Renal pelvis (tissue), 4 donors: ENCODE results near the gene HEATR1. TPM values are rescaled to one million over a fixed set of nuclear protein-coding genes. Genes with fewer than 3 reads are reported as not detected.
"Not testable (repeated sequence)": the region's sequence is repeated elsewhere in the genome, so short reads cannot be mapped to it uniquely, and the experiment has no call there.

Experiments used
- DNase-seq: peaks from one replicate; pipeline ENCODE4 v3.0.0-alpha.2; 2013
- polyA plus RNA-seq, 3 donors: library from polyadenylated mRNA; unstranded; fragments of 120-200 nt; gene quantifications; one replicate each; pipeline ENCODE4 v1.2.1, GENCODE V29; 2013; ENCODE audit not compliant: insufficient read length in 3 of 3

The HEATR1 gene
- polyA plus RNA-seq, 3 donors: 24.7 to 35.2 (median 34.5) TPM

DNA sequence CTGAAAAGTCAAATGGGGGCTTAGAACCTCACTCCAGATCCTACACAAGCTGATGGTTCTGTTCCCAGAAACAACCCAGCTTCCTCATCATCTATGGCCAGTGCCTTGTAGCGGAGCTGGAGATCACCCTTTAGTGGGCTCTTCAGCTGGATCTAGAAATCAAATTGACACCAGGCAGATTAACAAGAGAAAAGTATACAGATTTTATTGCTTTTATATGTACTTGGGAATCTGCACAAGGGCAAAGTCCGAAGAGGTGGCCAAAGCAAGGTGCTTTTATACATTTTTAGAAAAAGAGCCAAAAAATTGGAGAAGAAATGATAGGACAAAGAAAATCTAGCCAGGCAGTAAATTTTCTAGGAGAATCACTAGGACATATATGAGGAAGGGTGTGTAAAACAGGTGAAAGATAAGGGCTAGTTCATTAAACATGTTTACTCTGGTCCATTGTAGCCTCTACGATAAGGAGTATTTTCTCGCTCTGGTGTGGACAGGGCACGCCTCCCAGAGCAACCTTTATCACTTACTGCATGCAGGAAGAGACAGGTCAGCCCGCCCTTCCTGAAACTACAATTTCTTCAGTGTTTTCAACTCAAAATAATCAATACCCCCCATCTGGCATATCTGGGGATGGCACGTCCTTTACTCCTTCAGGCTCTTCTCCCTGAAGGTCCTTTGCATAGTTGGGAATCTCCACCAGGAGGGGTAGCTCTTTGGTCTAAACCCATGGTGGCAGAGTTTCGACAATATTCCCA, 94.5 kb downstream of the HEATR1 start:
- no peak for DNase-seq

DNA sequence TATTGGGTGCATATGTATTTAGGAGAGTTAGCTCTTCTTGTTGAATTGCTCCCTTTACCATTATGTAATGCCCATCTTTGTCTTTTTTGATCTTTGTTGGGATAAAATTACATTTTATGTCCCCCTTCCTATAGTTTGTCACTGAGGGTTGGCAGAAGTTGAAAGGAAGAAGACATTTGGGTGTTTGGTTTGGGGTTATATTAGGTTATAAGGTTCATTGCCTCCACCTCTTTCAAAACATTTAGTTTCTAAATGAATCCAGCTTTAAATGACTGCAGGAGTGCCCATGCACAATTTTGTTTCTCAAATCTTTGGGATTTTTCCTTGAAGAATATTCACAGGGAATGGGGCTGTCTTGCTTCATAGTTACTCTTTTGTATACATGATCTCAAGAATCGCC, 95.1 kb downstream of the HEATR1 start:
- no peak for DNase-seq

DNA sequence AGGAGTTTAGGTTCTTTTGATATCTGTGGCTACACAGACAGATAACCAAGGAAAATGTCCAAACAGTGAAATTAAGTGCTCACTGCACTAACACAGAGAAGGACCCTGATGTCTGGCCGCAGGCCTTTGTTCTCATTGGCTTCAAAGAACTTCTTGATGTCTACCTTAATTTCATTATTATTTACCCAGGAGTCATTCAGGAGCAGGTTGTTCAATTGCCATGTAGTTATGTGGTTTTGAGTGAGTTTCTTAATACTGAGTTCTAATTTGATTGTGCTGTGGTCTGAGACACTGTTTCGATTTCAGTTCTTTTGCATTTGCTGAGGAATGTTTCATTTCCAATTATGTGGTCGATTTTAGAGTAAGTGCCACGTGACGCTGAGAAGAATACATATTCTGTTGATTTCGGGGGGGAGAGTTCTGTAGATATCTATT, 95.7 kb downstream of the HEATR1 start:
- no peak for DNase-seq

DNA sequence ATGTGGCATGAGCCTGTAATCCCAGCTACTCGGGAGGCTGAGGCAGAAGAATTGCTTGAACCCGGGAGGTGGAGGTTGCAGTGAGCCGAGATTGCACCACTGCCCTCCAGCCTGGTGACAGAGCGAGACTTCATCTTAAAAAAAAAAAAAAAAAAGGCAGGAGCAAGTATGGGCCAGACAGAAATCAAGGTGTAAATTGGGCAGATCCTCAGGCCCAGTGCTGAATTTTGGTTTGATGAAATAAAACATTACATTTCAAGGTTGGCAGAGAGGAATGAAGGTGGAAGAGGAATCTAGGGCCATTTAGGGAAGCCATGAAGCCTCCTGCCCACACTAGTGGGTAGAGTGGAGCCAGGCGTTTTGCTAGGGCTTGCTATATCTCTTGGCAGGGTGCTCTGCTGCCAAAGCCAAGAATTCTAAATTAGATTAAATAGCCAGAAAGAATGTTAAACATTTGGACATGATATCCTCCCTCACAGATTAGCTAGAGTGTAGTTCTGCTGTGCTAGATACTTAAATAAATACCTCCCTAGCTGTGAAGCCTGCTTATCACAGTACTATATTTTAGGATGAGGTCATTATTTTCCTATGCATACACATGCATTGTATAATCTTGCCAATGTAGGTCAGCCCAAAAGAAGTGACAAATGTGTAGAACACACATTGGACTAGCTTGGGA, 97.2 kb downstream of the HEATR1 start:
- DNase-seq: no peak

DNA sequence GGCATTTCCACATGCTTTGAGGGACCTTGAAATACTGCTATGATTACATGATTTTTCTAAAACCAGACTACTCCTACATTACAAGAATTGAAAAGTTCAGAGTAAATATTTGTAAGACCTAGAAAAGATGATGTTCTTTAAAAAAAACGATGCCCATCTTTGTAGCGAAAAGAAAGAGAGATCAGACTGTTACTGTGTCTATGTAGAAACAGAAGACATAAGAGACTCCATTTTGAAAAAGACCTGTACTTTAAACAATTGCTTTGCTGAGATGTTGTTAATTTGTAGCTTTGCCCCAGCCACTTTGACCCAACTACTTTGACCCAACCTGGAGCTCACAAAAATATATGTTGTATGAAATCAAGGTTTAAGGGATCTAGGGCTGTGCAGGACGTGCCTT, 100.0 kb downstream of the HEATR1 start:
- DNase-seq: not testable (repeated sequence)

DNA sequence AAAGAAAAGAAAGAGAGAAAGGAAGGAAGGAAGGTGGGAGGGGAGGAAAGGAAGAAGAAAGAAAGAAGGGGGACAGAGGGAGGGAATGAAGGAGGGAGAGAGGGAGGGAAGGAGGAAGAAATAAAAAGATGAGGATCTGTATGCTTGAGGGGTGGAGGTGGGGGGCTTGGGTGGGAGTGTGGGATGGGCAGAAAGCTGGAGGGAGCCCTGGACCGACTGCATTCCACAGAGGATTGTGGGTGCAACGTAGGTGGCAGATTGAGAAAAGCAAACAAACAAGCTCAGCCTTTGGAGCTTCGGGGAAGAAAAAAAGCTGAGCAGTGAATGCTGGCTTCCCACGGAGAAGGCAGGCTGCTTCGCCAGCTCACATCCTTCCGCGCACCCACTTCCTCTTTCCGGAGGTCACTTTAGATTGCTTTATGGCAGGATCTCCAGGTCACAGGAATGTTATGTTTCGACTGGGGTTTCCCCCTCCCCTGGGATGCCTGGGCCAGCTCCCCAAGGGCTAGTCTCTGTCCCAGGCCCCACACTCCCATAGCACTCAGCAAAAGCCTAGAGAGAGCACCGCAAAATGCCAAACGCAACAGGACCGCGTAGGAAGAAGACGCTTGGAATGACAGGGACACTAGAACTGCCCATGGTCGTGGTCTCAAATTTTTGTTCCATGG, 101.2 kb downstream of the HEATR1 start:
- DNase-seq: peak; percentile 59

DNA sequence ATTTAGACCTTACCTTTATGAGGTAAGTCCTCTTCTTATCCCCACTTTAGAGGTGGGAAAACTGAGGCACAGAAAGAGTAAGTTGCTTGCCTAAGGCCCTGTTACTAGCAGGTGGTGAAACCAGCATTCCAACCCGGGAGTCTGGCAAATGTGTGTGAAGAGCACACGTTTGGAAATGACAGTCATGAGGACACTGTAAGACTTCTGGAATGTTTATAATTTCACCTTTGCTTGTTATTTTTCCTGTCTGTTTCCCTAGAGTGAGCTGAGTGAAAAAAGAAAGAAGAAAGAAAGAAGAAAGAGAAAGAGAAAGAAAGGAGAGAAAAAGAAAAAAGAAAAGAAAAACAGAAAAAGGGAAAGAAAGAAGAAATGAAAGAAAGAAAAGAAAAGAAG, 101.7 kb downstream of the HEATR1 start:
- no peak for DNase-seq

DNA sequence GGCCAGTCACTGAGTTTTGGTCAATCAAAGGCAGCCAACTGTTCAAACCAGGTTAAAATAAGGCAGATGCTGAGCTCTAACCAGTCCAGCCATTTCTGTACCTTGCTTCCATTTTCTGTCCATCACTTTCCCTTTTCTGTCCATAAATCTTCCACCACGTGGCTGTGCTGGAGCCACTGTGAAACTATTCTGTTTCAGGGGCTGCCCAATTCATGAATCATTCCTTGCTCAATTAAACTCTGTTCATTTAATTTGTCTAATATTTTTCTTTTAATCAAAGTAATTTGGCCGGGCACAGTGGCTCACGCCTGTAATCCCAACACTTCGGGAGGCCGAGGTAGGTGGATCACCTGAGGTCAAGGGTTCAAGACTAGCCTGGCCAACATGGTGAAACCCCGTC, 103.2 kb downstream of the HEATR1 start:
- no peak for DNase-seq

Other genes starting within 250 kb of the HEATR1 start
- gene EDARADD, start 210.2 kb downstream of the HEATR1 start, polyA plus RNA-seq: 1 to 10 TPM; 7.3 to 7.6 (median 7.5) TPM
- gene LGALS8, start 80.5 kb downstream of the HEATR1 start, polyA plus RNA-seq: 10 to 100 TPM; 60.5 to 94.0 (median 92.7) TPM
- 1 to 10 TPM; 1.0 to 2.2 (median 1.1) TPM for gene ACTN2, start 82.0 kb upstream of the HEATR1 start, polyA plus RNA-seq
- 10 to 100 TPM; 27.8 to 47.1 (median 46.8) TPM for gene MTR, start 190.8 kb upstream of the HEATR1 start, polyA plus RNA-seq